GM23338 (cell line): ENCODE results near the gene VPS8.

ENCODE experiments used
- EZH2 ChIP-seq: fragments of 200-600 bp; sonication (generic); IDR thresholded peaks from one replicate; pipeline ENCODE4 v1.8.0; 2017; ENCODE audit warnings: antibody characterized with exemption, mild to moderate bottlenecking, low read depth; ENCODE audit not compliant: unreplicated experiment
- STAT1 ChIP-seq: IDR thresholded peaks from one replicate; pipeline ENCODE4 v1.6.1; 2016; ENCODE audit warnings: antibody characterized with exemption; ENCODE audit not compliant: unreplicated experiment
- ZNF331 ChIP-seq: fragments of 250-450 bp; sonication (Bioruptor Pico); IDR thresholded peaks from 2 replicates; pipeline ENCODE4 v1.5.0; 2020; ENCODE audit warnings: low read depth, mild to moderate bottlenecking, moderate library complexity
- TF ChIP-seq, protein P1 (sequence below), 2 experiments: fragments of 200-600 bp in 1 of 2; sonication (generic) in 1 of 2; conservative IDR thresholded peaks; 2 replicates each; pipeline versions ENCODE4 v1.5.1 to v1.6.1; 2016 to 2017; ENCODE audit warnings: antibody characterized with exemption in 2 of 2, low read depth in 2 of 2, mild to moderate bottlenecking in 2 of 2, moderate library complexity in 1 of 2
- TF ChIP-seq, protein P2 (sequence below): IDR thresholded peaks from one replicate; pipeline ENCODE4 v1.6.1; 2018; ENCODE audit warnings: antibody characterized with exemption; ENCODE audit not compliant: unreplicated experiment

DNA sequence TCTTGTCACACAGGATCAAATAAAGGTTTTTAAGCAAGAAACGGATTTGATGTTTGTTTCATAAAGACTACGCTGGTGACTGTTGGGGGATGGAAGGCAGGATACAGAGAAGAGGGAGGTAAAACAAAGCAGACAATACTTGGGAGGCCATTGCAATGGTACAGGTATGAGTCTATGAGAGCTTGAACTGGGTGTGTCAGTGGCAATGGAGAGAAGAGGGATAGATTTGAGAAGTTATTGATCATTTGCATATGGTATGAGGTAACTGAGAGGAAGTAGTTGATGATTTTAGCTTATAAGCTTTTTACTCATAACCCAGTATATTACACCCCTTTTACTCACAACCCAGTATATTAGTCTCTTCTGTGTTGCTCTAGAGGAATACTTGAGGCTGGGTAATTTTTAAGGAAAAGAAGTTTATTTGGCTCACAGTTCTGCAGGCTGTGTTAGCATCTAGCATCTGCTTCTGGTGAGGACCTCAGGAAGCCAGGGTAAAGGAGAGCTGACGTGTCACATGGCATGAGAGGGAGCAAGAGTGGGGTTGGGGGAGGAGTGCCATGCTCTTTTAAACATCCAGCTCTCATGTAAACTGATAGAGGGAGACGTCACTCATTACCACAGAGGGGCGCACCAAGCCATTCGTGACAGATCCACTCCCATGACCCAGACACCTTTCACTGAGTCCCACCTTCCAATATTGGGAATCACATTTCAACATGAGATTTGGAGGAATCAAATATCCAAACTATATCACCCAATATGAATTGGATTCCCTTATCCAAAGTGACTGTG lies 153.9 kb downstream of the VPS8 start:
- no peak for TF ChIP-seq ZNF331 (CRISPR knock-in tag)
- TF ChIP-seq EZH2 = no peak
- TF ChIP-seq, protein P1, sequence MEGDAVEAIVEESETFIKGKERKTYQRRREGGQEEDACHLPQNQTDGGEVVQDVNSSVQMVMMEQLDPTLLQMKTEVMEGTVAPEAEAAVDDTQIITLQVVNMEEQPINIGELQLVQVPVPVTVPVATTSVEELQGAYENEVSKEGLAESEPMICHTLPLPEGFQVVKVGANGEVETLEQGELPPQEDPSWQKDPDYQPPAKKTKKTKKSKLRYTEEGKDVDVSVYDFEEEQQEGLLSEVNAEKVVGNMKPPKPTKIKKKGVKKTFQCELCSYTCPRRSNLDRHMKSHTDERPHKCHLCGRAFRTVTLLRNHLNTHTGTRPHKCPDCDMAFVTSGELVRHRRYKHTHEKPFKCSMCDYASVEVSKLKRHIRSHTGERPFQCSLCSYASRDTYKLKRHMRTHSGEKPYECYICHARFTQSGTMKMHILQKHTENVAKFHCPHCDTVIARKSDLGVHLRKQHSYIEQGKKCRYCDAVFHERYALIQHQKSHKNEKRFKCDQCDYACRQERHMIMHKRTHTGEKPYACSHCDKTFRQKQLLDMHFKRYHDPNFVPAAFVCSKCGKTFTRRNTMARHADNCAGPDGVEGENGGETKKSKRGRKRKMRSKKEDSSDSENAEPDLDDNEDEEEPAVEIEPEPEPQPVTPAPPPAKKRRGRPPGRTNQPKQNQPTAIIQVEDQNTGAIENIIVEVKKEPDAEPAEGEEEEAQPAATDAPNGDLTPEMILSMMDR (conservative IDR thresholded peaks at IDR 0.05; ENCODE audit: low read depth in 2 of 2) = peak; percentile 32 to 56
- TF ChIP-seq, protein P2, sequence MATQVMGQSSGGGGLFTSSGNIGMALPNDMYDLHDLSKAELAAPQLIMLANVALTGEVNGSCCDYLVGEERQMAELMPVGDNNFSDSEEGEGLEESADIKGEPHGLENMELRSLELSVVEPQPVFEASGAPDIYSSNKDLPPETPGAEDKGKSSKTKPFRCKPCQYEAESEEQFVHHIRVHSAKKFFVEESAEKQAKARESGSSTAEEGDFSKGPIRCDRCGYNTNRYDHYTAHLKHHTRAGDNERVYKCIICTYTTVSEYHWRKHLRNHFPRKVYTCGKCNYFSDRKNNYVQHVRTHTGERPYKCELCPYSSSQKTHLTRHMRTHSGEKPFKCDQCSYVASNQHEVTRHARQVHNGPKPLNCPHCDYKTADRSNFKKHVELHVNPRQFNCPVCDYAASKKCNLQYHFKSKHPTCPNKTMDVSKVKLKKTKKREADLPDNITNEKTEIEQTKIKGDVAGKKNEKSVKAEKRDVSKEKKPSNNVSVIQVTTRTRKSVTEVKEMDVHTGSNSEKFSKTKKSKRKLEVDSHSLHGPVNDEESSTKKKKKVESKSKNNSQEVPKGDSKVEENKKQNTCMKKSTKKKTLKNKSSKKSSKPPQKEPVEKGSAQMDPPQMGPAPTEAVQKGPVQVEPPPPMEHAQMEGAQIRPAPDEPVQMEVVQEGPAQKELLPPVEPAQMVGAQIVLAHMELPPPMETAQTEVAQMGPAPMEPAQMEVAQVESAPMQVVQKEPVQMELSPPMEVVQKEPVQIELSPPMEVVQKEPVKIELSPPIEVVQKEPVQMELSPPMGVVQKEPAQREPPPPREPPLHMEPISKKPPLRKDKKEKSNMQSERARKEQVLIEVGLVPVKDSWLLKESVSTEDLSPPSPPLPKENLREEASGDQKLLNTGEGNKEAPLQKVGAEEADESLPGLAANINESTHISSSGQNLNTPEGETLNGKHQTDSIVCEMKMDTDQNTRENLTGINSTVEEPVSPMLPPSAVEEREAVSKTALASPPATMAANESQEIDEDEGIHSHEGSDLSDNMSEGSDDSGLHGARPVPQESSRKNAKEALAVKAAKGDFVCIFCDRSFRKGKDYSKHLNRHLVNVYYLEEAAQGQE = no peak
- TF ChIP-seq STAT1 = no peak
